A549 (cell line): ENCODE data around the gene FRMD4A.

Experiments
- CEBPB ChIP-seq, 2 experiments: fragments of >200 bp in 1 of 2; sonication (Bioruptor Twin) in 1 of 2; formaldehyde crosslinking in 1 of 2; IDR thresholded peaks; 2 replicates each; pipeline ENCODE4 v1.6.1; 2012 to 2016
- CTCF ChIP-seq: fragments of >200 bp; sonication (Bioruptor Twin); formaldehyde crosslinking; IDR thresholded peaks from 3 replicates; pipeline ENCODE4 v1.5.1; 2016
- MAZ ChIP-seq: fragments of 150-350 bp; IDR thresholded peaks from 2 replicates; pipeline ENCODE4 v1.6.1; 2014; ENCODE audit warnings: antibody characterized with exemption, low read depth, low read length, borderline replicate concordance
- RCOR1 ChIP-seq: fragments of 150-350 bp; IDR thresholded peaks from 2 replicates; pipeline ENCODE4 v1.6.1; 2014; ENCODE audit warnings: antibody characterized with exemption, low read length, low read depth

- TF ChIP-seq CTCF (no peak), CEBPB (IDR thresholded peaks at IDR 0.05) (no peak), RCOR1 (no peak), MAZ (no peak)
Observed at GRCh38 chr10:13993169-13993568, 337.6 kb downstream of the FRMD4A start.
